PC-9 (cell line): ENCODE measurements around the gene SCIN. TPM values are rescaled to one million over a fixed set of nuclear protein-coding genes. Genes with fewer than 3 reads are reported as not detected.

Experiments
- BruUV-seq: library from RNA; stranded (reverse); fragments of 400-500 nt; replicated peaks from 2 replicates; lab custom pipeline; 2021; lab: Mats Ljungman, UMichigan
- CTCF ChIA-PET: fragments of 300-600 bp; sonication (Branson Sonifier 250); formaldehyde crosslinking; loops from one replicate; lab custom pipeline; 2022; ENCODE audit warnings: antibody characterized with exemption; lab: Charles Lee
- POLR2A ChIA-PET: fragments of 300-600 bp; sonication (Branson Sonifier 250); formaldehyde crosslinking; loops from one replicate; lab custom pipeline; 2022; ENCODE audit warnings: antibody characterized with exemption; ENCODE audit not compliant: unreplicated experiment; lab: Charles Lee
- DNase-seq, 2 experiments: peaks; one replicate each; pipeline versions ENCODE4 v3.0.0 to v3.0.0-alpha.2; 2015 to 2022; ENCODE audit warnings: mixed read lengths in 1 of 2
- H2AFZ ChIP-seq: fragments of 200-600 bp; sonication (generic); 2 replicates; pipeline ENCODE4 v1.8.1; 2017; ENCODE audit warnings: antibody characterized with exemption
- H3F3A ChIP-seq: fragments of 200-600 bp; sonication (generic); 2 replicates; pipeline ENCODE4 v1.8.1; 2017; ENCODE audit warnings: antibody characterized with exemption, mild to moderate bottlenecking, low read depth; ENCODE audit not compliant: insufficient read depth
- H3K27ac ChIP-seq: fragments of 200-600 bp; sonication (generic); 2 replicates; pipeline ENCODE4 v1.6.1; 2016; ENCODE audit warnings: mixed run types
- H3K27me3 ChIP-seq: fragments of 200-600 bp; sonication (generic); 2 replicates; pipeline ENCODE4 v1.6.1; 2016; ENCODE audit warnings: low read depth, mixed run types; ENCODE audit not compliant: insufficient read depth
- H3K36me3 ChIP-seq: fragments of 200-600 bp; sonication (generic); 2 replicates; pipeline ENCODE4 v1.6.1; 2016; ENCODE audit warnings: low read depth, mixed run types
- H3K4me1 ChIP-seq: fragments of 200-600 bp; sonication (generic); replicated peaks from 2 replicates; pipeline ENCODE4 v1.6.1; 2016; ENCODE audit warnings: mixed run types; ENCODE audit not compliant: insufficient read depth
- H3K4me2 ChIP-seq: fragments of 200-600 bp; sonication (generic); 2 replicates; pipeline ENCODE4 v1.6.1; 2017; ENCODE audit warnings: mixed run types
- H3K4me3 ChIP-seq: fragments of 200-600 bp; sonication (generic); 2 replicates; pipeline ENCODE4 v1.6.1; 2016; ENCODE audit warnings: mixed run types
- H3K79me2 ChIP-seq: fragments of 200-600 bp; sonication (generic); 2 replicates; pipeline ENCODE4 v1.6.1; 2017; ENCODE audit warnings: low read depth, mixed run types
- H3K9me2 ChIP-seq: fragments of 200-600 bp; sonication (generic); 2 replicates; pipeline ENCODE4 v1.8.1; 2017; ENCODE audit warnings: mild to moderate bottlenecking; ENCODE audit not compliant: insufficient read depth
- H3K9me3 ChIP-seq: fragments of 200-600 bp; sonication (generic); 2 replicates; pipeline ENCODE4 v1.8.1; 2016; ENCODE audit warnings: low read depth; ENCODE audit not compliant: insufficient read depth
- H4K20me1 ChIP-seq: fragments of 200-600 bp; sonication (generic); 2 replicates; pipeline ENCODE4 v1.8.1; 2017; ENCODE audit not compliant: insufficient read depth
- CTCF ChIP-seq: fragments of 200-600 bp; sonication (generic); conservative IDR thresholded peaks from 2 replicates; pipeline ENCODE4 v1.6.1; 2017; ENCODE audit warnings: mixed run types, antibody characterized with exemption, mild to moderate bottlenecking, moderate library complexity
- EZH2 ChIP-seq: fragments of 200-600 bp; sonication (generic); IDR thresholded peaks from 2 replicates; pipeline ENCODE4 v1.8.0; 2017; ENCODE audit warnings: antibody characterized with exemption, low read depth
- intact Hi-C: fragments of 100-400 bp; cut with micrococcal nuclease; formaldehyde crosslinking; loops from one replicate; pipeline ENCODE4 v1.10.0; 2022; ENCODE audit not compliant: unreplicated experiment
- total RNA-seq: library from RNA; stranded (reverse); gene quantifications from 2 replicates; pipeline ENCODE4 v1.2.3, GENCODE V29; 2021

Gene SCIN
- total RNA-seq, 1 experiment from 2014 or later = 0.92 TPM

GRCh38 chr7:12583176-12583575, 12.7 kb downstream of the SCIN start:
- Histone ChIP-seq H2AFZ (no peak overlapping the region), H3K27ac (no peak overlapping the region), H3K36me3 (no peaks in the 10 kb centered on the region), H4K20me1 (no peaks in the 10 kb centered on the region), H3K79me2 (no peaks in the 10 kb centered on the region), H3K9me2 (no peaks in the 10 kb centered on the region), H3K4me1 (peaks cover 28% of the 10 kb centered on the region), H3K9me3 (no peaks in the 10 kb centered on the region; the same call in 1 of the 2 replicates), H3F3A (no peaks in the 10 kb centered on the region), H3K4me3 (no peak overlapping the region), H3K4me2 (peak overlapping the region; percentile 15; the same call in 1 of the 2 replicates), H3K27me3 (no peaks in the 10 kb centered on the region)
- intact Hi-C loops = loop anchor here (5.0 kb wide), 1 partner anchor 41 kb away; no protein-coding TSS in a partner anchor
- ChIA-PET POLR2A (no interaction called here), CTCF (interaction anchor here (0.7 kb wide), 1 partner anchor 108 kb away, joined by 3 read pairs; no protein-coding TSS in a partner anchor)
- no peak for DNase-seq
- TF ChIP-seq EZH2 (no peak), CTCF (no peak)
- BruUV-seq = no TSS peak

GRCh38 chr7:12583922-12584321, 13.4 kb downstream of the SCIN start:
- CTCF ChIA-PET = no interaction called here
- POLR2A ChIA-PET = no interaction called here
- DNase-seq = peak in 1 of 2 experiments; percentile 78
- no peaks in the 10 kb centered on the region for H3K9me2 ChIP-seq
- no peaks in the 10 kb centered on the region for H3K79me2 ChIP-seq
- H3K27ac ChIP-seq = no peak overlapping the region
- TF ChIP-seq EZH2 = no peak
- no peak for TF ChIP-seq CTCF
- no peaks in the 10 kb centered on the region; the same call in 1 of the 2 replicates for H3K9me3 ChIP-seq
- H2AFZ ChIP-seq = no peak overlapping the region
- intact Hi-C loops = loop anchor here (5.0 kb wide), 1 partner anchor 42 kb away; no protein-coding TSS in a partner anchor
- no peaks in the 10 kb centered on the region for H3F3A ChIP-seq
- no TSS peak for BruUV-seq
- no peaks in the 10 kb centered on the region for H3K36me3 ChIP-seq
- H3K4me1 ChIP-seq = peaks cover 28% of the 10 kb centered on the region
- no peaks in the 10 kb centered on the region for H4K20me1 ChIP-seq
- no peaks in the 10 kb centered on the region for H3K27me3 ChIP-seq
- peak overlapping the region; percentile 42 for H3K4me2 ChIP-seq
- H3K4me3 ChIP-seq = no peak overlapping the region

- TF ChIP-seq EZH2 (no peak), CTCF (no peak)
- no peaks in the 10 kb centered on the region for H3K27me3 ChIP-seq
- no peaks in the 10 kb centered on the region for H3K9me3 ChIP-seq
- DNase-seq = peak; percentile 31 to 53
- peaks cover 28% of the 10 kb centered on the region for H3K4me1 ChIP-seq
- H3K36me3 ChIP-seq = no peaks in the 10 kb centered on the region
- no peaks in the 10 kb centered on the region for H4K20me1 ChIP-seq
- H2AFZ ChIP-seq = no peak overlapping the region
- H3K27ac ChIP-seq = no peak overlapping the region
- CTCF ChIA-PET = no interaction called here
- H3K9me2 ChIP-seq = no peaks in the 10 kb centered on the region
- H3K4me2 ChIP-seq = 0 out of 2 replicates have a peak overlapping the region, but pooled peaks have one; percentile 42
- H3K79me2 ChIP-seq = no peaks in the 10 kb centered on the region
- no peak overlapping the region for H3K4me3 ChIP-seq
- H3F3A ChIP-seq = no peaks in the 10 kb centered on the region
- intact Hi-C loops = loop anchor here (5.0 kb wide), 1 partner anchor 43 kb away; no protein-coding TSS in a partner anchor
- POLR2A ChIA-PET = no interaction called here
- BruUV-seq = no TSS peak
Observed at GRCh38 chr7:12584930-12585329, 14.4 kb downstream of the SCIN start.
